HepG2 (cell line): ENCODE results near the gene HUNK. TPM values are rescaled to one million over a fixed set of nuclear protein-coding genes. Genes with fewer than 3 reads are reported as not detected.

Experiments used
- ATAC-seq: fragments of 200-7000 bp; cut with Tn5 transposase; 3 replicates; pipeline ENCODE4 v1.9.1; 2020; ENCODE audit warnings: mild to moderate bottlenecking, moderate library complexity
- BruUV-seq: library from RNA; stranded (reverse); fragments of 400-500 nt; replicated peaks from 2 replicates; lab custom pipeline; 2021; lab: Mats Ljungman, UMichigan
- CTCF ChIA-PET: fragments of 300-600 bp; formaldehyde crosslinking; extraction: SDS; loops from one replicate; lab custom pipeline; 2021; ENCODE audit warnings: low total read pairs, inconsistent platforms, low intra/inter-chr PET ratio; lab: Yijun Ruan, JAX
- POLR2A ChIA-PET: fragments of 350-600 bp; sonication (Branson Sonifier 250); formaldehyde crosslinking; loops from one replicate; lab custom pipeline; 2020; ENCODE audit warnings: antibody characterized with exemption, inconsistent platforms; lab: Yijun Ruan, JAX
- DNase-seq: peaks from one replicate; pipeline ENCODE4 v3.0.0-alpha.2; 2015; ENCODE audit warnings: low spot score
- FAIRE-seq: peaks from 3 replicates; lab custom pipeline; 2011; peaks lifted over from hg19 to GRCh38; lab: Jason Lieb, UNC
- H2AFZ ChIP-seq: one replicate; pipeline ENCODE4 v1.6.1; 2011; ENCODE audit warnings: low read length, inconsistent platforms
- H3K27ac ChIP-seq: fragments of 300-600 bp; 3 replicates; pipeline ENCODE4 v1.8.0; 2011; ENCODE audit warnings: mixed run types, mild to moderate bottlenecking, mixed read lengths, low read length, inconsistent platforms; ENCODE audit not compliant: insufficient read depth; ENCODE audit errors: extremely low read length
- H3K27me3 ChIP-seq, 2 experiments: fragments of 200-600 bp in 1 of 2; 2 replicates in 1 of 2; 3 replicates in 1 of 2; pipeline versions ENCODE4 v1.6.0 to v1.8.0; 2011; ENCODE audit warnings: low read length in 2 of 2, mild to moderate bottlenecking in 2 of 2, moderate library complexity in 2 of 2, inconsistent platforms in 1 of 2; ENCODE audit not compliant: insufficient read depth in 2 of 2, control insufficient read depth in 1 of 2
- H3K36me3 ChIP-seq, 2 experiments: fragments of 200-600 bp in 1 of 2; replicated peaks in 1 of 2; 2 replicates in 1 of 2; 3 replicates in 1 of 2; pipeline versions ENCODE4 v1.5.1 to v1.8.0; 2011; ENCODE audit warnings: low read length in 2 of 2, inconsistent platforms in 1 of 2; ENCODE audit not compliant: insufficient read depth in 2 of 2, control insufficient read depth in 1 of 2
- H3K4me1 ChIP-seq: 2 replicates; pipeline ENCODE4 v1.5.1; 2012; ENCODE audit warnings: low read length, inconsistent platforms; ENCODE audit not compliant: insufficient read depth
- H3K4me2 ChIP-seq: 2 replicates; pipeline ENCODE4 v1.6.0; 2011; ENCODE audit warnings: low read depth, low read length, inconsistent platforms
- H3K4me3 ChIP-seq, 3 experiments: fragments of 200-600 bp in 1 of 3; sonication (generic), shearing (Covaris generic) in 1 of 3; replicated peaks in 1 of 3; 2 replicates each; pipeline ENCODE4 v1.5.1; 2011 to 2016; ENCODE audit warnings: low read length in 3 of 3, inconsistent platforms in 2 of 3, low read depth in 2 of 3, mild to moderate bottlenecking in 2 of 3, control low read depth in 1 of 3, mixed read lengths in 1 of 3; ENCODE audit not compliant: insufficient read depth in 1 of 3
- H3K79me2 ChIP-seq: one replicate; pipeline ENCODE4 v1.6.1; 2011; ENCODE audit warnings: low read length, inconsistent platforms; ENCODE audit not compliant: insufficient read depth
- H3K9ac ChIP-seq: 2 replicates; pipeline ENCODE4 v1.6.0; 2011; ENCODE audit warnings: mild to moderate bottlenecking, low read depth, low read length, inconsistent platforms; ENCODE audit not compliant: insufficient read depth
- H3K9me3 ChIP-seq: 2 replicates; pipeline ENCODE4 v1.5.1; 2012; ENCODE audit warnings: mild to moderate bottlenecking, low read length
- H4K20me1 ChIP-seq: 2 replicates; pipeline ENCODE4 v1.6.0; 2011; ENCODE audit warnings: inconsistent platforms, mild to moderate bottlenecking, low read length, moderate library complexity; ENCODE audit not compliant: insufficient read depth
- ADNP ChIP-seq: sonication (generic); formaldehyde crosslinking; IDR thresholded peaks from 2 replicates; pipeline ENCODE4 v1.4.0; 2020; ENCODE audit warnings: missing genetic modification reagents
- ATF5 ChIP-seq: sonication (generic); formaldehyde crosslinking; IDR thresholded peaks from 2 replicates; pipeline ENCODE4 v1.4.0; 2020; ENCODE audit warnings: mild to moderate bottlenecking, low read depth, missing genetic modification reagents
- ATF6 ChIP-seq: sonication (generic); formaldehyde crosslinking; conservative IDR thresholded peaks from 2 replicates; pipeline ENCODE4 v1.4.0; 2020; ENCODE audit warnings: missing genetic modification reagents
- IKZF4 ChIP-seq: sonication (generic); formaldehyde crosslinking; IDR thresholded peaks from 2 replicates; pipeline ENCODE4 v1.5.1; 2020; ENCODE audit warnings: borderline replicate concordance, mild to moderate bottlenecking, low read depth, missing genetic modification reagents; ENCODE audit errors: not compliant biosample characterization
- PPARG ChIP-seq: conservative IDR thresholded peaks from 2 replicates; pipeline ENCODE4 v1.6.1; 2016; ENCODE audit warnings: missing biosample characterization, missing genetic modification reagents
- TFE3 ChIP-seq: IDR thresholded peaks from 2 replicates; pipeline ENCODE4 v1.6.1; 2016
- ZSCAN5A ChIP-seq: sonication (generic); formaldehyde crosslinking; IDR thresholded peaks from 2 replicates; pipeline ENCODE4 v1.8.0; 2022; ENCODE audit warnings: mild to moderate bottlenecking, missing genetic modification reagents, borderline replicate concordance
- WGBS: methylation state at CpG from one replicate; pipeline ENCODE4 v1.1.6; 2017; ENCODE audit warnings: low lambda C conversion rate; 5-methylcytosine and 5-hydroxymethylcytosine counted together
- in situ Hi-C: cut with HindIII; loops from 2 replicates; pipeline ENCODE4 v1.10.0; 2017; ENCODE audit warnings: low pct_unique_long_range_greater_than_20kb; ENCODE audit not compliant: extremely low pct_ligation_motif_present
- intact Hi-C: fragments of 100-400 bp; cut with micrococcal nuclease; formaldehyde crosslinking; loops from one replicate; pipeline ENCODE4 v1.10.0; 2022; ENCODE audit not compliant: unreplicated experiment
- polyA plus RNA-seq, 8 experiments: library from polyadenylated mRNA; depleted of rRNA in 3 of 8; stranded (reverse) in 7 of 8; unstranded in 1 of 8; fragments of >200 nt; fragmentation: Illumina TruSeq in 4 of 8; extraction: Trizol in 4 of 8; gene quantifications; 2 replicates each; pipeline versions ENCODE4 v1.2.1 to v1.2.3, GENCODE V29; 2011 to 2016; ENCODE audit warnings: low read depth in 4 of 8, missing spikeins in 1 of 8, mixed read lengths in 1 of 8; ENCODE audit not compliant: insufficient read depth in 1 of 8
- total RNA-seq, 5 experiments: library from RNA; depleted of rRNA; stranded (reverse); fragments of >200 nt; fragmentation: Illumina TruSeq; extraction: Trizol; gene quantifications; 2 replicates each; pipeline ENCODE4 v1.2.3, GENCODE V29; 2016; ENCODE audit warnings: low read depth in 1 of 5

The HUNK gene
- total and polyA plus RNA-seq, 2 of the 13 experiments (the other 11 are each of a cell fraction or from before 2014, with no cell fraction given), result 1.8 to 1.9 TPM

- WGBS, result 27% methylated on average over 6 of the region's 6 CpGs
- Histone ChIP-seq H3K79me2 (no peaks in the 10 kb centered on the region), H3K36me3 (no peaks in the 10 kb centered on the region), H3K4me2 (no peak overlapping the region), H4K20me1 (no peaks in the 10 kb centered on the region), H3K9ac (no peak overlapping the region), H3K4me3 (no peak overlapping the region), H3K9me3 (no peaks in the 10 kb centered on the region), H3K27ac (no peak overlapping the region), H2AFZ (no peak overlapping the region), H3K4me1 (peaks cover 9% of the 10 kb centered on the region), H3K27me3 (peaks cover 0 to 18% of the 10 kb centered on the region in 2 experiments; a peak in 3 of 5 replicates)
- intact Hi-C loops (no loop called here), in situ Hi-C loops (no loop called here)
- no peak for DNase-seq
- POLR2A ChIA-PET, result no interaction called here
- ATAC-seq, result no peak
- FAIRE-seq, result no peak
- BruUV-seq, result no TSS peak
- TF ChIP-seq ADNP (CRISPR knock-in tag), result no peak
- TF ChIP-seq PPARG (CRISPR knock-in tag), result no peak
- TF ChIP-seq ZSCAN5A (CRISPR knock-in tag), result no peak
- no peak for TF ChIP-seq IKZF4 (CRISPR knock-in tag)
- TF ChIP-seq ATF5 (CRISPR knock-in tag), result no peak
- TF ChIP-seq ATF6, result no peak
- TF ChIP-seq TFE3 (CRISPR knock-in tag), result no peak
- CTCF ChIA-PET, result no interaction called here
Measured at GRCh38 chr21:32022146-32022545, 149.3 kb downstream of the HUNK start.
